Ascending aorta (tissue), 2 donors: ENCODE results near the gene RCE1. TPM values are rescaled to one million over a fixed set of nuclear protein-coding genes. Genes with fewer than 3 reads are reported as not detected.
"Not testable (repeated sequence)": the region's sequence is repeated elsewhere in the genome, so short reads cannot be mapped to it uniquely, and the experiment has no call there.

ENCODE experiments used
- DNase-seq, 2 donors: peaks; one replicate each; pipeline ENCODE4 v3.0.0-alpha.2; 2019; ENCODE audit warnings: low spot score in 2 of 2
- H3K27ac ChIP-seq, 2 donors: fragments of 200-600 bp; sonication (generic); one replicate each; pipeline ENCODE4 v1.5.1; 2016 to 2017; ENCODE audit warnings: mild to moderate bottlenecking in 1 of 2
- H3K27me3 ChIP-seq: fragments of 200-600 bp; sonication (generic); one replicate; pipeline ENCODE4 v1.5.1; 2017
- H3K36me3 ChIP-seq, 2 donors: fragments of 200-600 bp; sonication (generic); one replicate each; pipeline ENCODE4 v1.5.1; 2016
- H3K4me1 ChIP-seq, 2 donors: fragments of 200-600 bp; sonication (generic); one replicate each; pipeline ENCODE4 v1.5.1; 2016 to 2017; ENCODE audit warnings: mild to moderate bottlenecking in 1 of 2
- H3K4me3 ChIP-seq, 2 donors: fragments of 200-600 bp; sonication (generic); one replicate each; pipeline ENCODE4 v1.5.1; 2016 to 2017; ENCODE audit warnings: mild to moderate bottlenecking in 1 of 2
- H3K9me3 ChIP-seq, 2 donors: fragments of 200-600 bp; sonication (generic); one replicate each; pipeline ENCODE4 v1.5.1; 2016
- intact Hi-C: fragments of 100-400 bp; cut with DNase I; formaldehyde crosslinking; loops from one replicate; pipeline ENCODE4 v1.15.1; 2023
- total RNA-seq: library from RNA; depleted of rRNA; stranded (reverse); fragments of >200 nt; gene quantifications from one replicate; pipeline ENCODE4 v1.1.0, GENCODE V29; 2016
- TF ChIP-seq, protein P1 (sequence below), 3 experiments: fragments of 200-600 bp in 2 of 3; fragments of 450-650 bp in 1 of 3; sonication (generic) in 2 of 3; IDR thresholded peaks; one replicate each; pipeline ENCODE4 v1.5.1; 2016 to 2019; ENCODE audit warnings: antibody characterized with exemption in 3 of 3, mild to moderate bottlenecking in 1 of 3, moderate library complexity in 1 of 3

Gene RCE1
- total RNA-seq: 45.7 TPM

DNA sequence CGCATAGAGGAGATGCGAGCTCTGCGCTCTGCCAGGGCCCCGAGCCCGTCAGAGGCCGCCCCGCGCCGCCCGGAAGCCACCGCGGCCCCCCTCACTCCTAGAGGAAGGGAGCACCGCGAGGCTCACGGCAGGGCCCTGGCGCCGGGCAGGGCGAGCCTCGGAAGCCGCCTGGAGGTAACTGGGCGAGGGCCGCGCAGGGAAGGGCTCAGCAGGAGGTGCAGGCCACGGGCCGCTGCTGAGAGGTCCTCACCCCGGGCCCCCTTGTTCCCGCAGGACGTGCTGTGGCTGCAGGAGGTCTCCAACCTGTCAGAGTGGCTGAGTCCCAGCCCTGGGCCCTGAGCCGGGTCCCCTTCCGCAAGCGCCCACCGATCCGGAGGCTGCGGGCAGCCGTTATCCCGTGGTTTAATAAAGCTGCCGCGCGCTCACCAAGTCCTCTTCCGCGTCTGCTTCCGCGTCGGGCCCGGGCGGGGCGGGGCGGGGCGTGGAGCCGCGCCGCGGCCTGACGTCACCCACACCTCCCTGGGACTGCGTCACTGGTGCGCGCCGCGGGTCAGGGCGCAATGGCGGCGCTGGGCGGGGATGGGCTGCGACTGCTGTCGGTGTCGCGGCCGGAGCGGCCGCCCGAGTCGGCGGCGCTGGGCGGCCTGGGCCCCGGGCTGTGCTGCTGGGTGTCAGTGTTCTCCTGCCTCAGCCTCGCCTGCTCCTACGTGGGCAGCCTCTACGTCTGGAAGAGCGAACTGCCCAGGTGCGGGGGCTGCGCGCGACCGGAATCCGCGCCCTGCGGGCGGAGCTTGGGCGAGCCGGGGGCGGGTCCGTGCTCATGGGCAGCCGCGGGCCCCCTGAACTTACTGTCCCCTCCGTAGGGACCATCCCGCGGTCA lies at the start of gene RCE1:
Gene RCE1, plus strand, starts transcription at position 546 of the 880 bp plus-strand sequence. Its CDS starts 15 bp downstream, at position 561.
- H3K4me3 ChIP-seq: peak within 1 kb of the TSS; percentile 76 to 90
- TF ChIP-seq, protein P1, sequence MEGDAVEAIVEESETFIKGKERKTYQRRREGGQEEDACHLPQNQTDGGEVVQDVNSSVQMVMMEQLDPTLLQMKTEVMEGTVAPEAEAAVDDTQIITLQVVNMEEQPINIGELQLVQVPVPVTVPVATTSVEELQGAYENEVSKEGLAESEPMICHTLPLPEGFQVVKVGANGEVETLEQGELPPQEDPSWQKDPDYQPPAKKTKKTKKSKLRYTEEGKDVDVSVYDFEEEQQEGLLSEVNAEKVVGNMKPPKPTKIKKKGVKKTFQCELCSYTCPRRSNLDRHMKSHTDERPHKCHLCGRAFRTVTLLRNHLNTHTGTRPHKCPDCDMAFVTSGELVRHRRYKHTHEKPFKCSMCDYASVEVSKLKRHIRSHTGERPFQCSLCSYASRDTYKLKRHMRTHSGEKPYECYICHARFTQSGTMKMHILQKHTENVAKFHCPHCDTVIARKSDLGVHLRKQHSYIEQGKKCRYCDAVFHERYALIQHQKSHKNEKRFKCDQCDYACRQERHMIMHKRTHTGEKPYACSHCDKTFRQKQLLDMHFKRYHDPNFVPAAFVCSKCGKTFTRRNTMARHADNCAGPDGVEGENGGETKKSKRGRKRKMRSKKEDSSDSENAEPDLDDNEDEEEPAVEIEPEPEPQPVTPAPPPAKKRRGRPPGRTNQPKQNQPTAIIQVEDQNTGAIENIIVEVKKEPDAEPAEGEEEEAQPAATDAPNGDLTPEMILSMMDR (IDR thresholded peaks at IDR 0.05): no peak
- peaks cover 5 to 32% of the 10 kb centered on the region in 2 donors for H3K36me3 ChIP-seq
- H3K9me3 ChIP-seq: no peaks in the 10 kb centered on the region
- intact Hi-C loops: loop anchor here (1.0 to 5.0 kb wide), 4 partner anchors 13 to 498 kb away; partner anchors contain the start of genes BRMS1 and PELI3
- peak; percentile 56 to 92 for DNase-seq
- H3K27ac ChIP-seq: peak within 1 kb of the TSS; percentile 93 to 99
- peaks cover 12 to 23% of the 10 kb centered on the region in 2 donors for H3K4me1 ChIP-seq
- no peaks in the 10 kb centered on the region for H3K27me3 ChIP-seq

GRCh38 chr11:66799815-66800214 lies 43.4 kb upstream of the RCE1 start:
- intact Hi-C loops, H3K4me1 ChIP-seq, H3K9me3 ChIP-seq, H3K4me3 ChIP-seq, DNase-seq, H3K27me3 ChIP-seq, H3K36me3 ChIP-seq, H3K27ac ChIP-seq: not testable (repeated sequence)

DNA sequence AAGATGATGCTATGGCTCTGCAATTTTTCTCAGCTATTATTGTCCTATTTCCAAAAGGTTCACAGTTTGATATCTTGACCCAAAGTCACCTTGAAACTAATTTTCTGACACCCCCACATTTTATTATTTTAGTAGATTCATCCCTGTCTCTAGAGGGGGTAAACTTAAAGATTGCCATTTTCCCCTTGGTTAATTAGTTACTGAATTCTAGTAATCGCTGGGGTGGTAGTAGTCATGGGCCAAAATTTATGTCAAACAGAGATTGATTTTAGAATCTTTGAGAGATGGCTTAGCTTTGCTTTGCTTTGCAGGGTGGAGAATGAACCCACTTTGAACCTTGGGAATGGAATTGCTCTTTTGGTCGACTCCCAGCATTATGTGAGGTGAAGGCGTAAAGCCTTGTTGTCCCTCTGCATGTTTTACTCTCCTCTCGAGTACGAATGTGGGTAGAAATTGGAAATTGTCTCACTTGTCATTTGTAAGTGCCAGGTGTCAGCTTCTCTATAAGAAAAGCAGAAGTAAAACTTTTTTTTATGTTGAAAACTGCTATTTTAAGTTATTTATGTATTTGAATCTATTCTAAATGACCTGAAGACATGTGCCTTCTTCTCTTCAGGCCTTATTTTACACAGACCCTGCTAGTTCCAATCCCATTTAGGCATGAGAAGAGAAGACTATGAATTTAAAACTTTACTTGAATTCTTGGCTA lies 42.4 kb upstream of the RCE1 start:
- Histone ChIP-seq H3K27me3 (no peaks in the 10 kb centered on the region), H3K4me3 (no peak overlapping the region), H3K36me3 (no peaks in the 10 kb centered on the region), H3K9me3 (no peaks in the 10 kb centered on the region), H3K4me1 (no peaks in the 10 kb centered on the region), H3K27ac (no peak overlapping the region)
- TF ChIP-seq, protein P1 (IDR thresholded peaks at IDR 0.05): no peak
- no peak for DNase-seq
- intact Hi-C loops: no loop called here

DNA sequence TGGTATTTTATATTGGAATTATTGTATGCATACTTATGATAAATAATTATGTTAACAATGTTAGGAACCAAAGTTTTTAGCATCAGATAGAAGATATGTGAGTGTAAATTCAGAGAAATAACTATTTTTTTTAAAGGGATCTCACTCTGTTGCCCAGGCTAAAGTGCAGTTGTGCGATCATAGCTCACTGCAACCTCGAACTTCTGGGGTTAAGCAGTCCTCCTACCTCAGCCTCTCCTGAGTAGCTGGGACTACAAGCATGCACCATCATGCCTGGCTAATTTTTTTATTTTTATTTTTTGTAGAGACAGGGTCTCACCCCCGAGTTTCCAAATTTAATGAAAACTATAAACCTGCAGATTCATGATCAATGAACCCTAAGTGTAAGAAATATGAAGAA lies 33.6 kb upstream of the RCE1 start:
- Histone ChIP-seq H3K27me3 (no peaks in the 10 kb centered on the region), H3K4me3 (no peak overlapping the region), H3K4me1 (no peaks in the 10 kb centered on the region), H3K27ac (no peak overlapping the region), H3K9me3 (no peaks in the 10 kb centered on the region), H3K36me3 (no peaks in the 10 kb centered on the region)
- intact Hi-C loops: no loop called here
- no peak for DNase-seq
- TF ChIP-seq, protein P1 (IDR thresholded peaks at IDR 0.05): no peak

DNA sequence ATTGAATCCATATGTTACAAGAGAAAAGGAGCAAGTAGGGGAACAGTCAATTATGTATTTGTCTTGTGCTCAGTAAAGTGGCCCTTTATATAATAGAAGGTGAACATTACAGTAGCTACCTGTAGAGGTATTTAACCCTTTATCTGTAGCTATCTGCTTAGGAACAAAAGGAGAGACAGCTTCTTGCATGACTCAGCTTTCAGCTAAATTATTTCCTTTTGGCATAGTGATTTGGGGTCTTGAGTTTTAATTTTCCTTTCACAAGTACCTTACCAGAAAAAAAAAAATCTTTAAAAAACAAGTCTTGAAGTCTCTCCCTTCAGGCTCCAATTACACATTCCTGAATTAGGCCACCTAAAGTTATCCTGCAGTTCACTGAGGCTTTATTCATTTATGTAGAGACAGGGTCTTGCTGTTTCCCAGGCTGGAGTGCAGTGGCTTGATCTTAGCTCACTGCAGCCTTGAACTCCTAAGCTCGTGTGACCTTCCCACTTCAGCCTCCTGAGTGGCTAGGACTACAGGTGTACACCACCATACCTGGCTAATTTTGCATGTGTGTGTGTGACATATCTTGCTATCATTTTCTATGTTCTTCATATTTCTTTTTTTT lies 32.6 kb upstream of the RCE1 start:
- H3K4me3 ChIP-seq: no peak overlapping the region
- no peaks in the 10 kb centered on the region for H3K36me3 ChIP-seq
- H3K27ac ChIP-seq: no peak overlapping the region
- H3K27me3 ChIP-seq: no peaks in the 10 kb centered on the region
- intact Hi-C loops: no loop called here
- no peaks in the 10 kb centered on the region for H3K4me1 ChIP-seq
- DNase-seq: no peak
- H3K9me3 ChIP-seq: no peaks in the 10 kb centered on the region
- TF ChIP-seq, protein P1 (IDR thresholded peaks at IDR 0.05): no peak
